GM23338 (cell line): ENCODE data around the gene TIMM17A.

Source experiments
- CTCF ChIP-seq, 2 experiments: fragments of 200-600 bp in 1 of 2; sonication (generic) in 1 of 2; conservative IDR thresholded peaks; 2 replicates each; pipeline versions ENCODE4 v1.5.1 to v1.6.1; 2016 to 2017; ENCODE audit warnings: antibody characterized with exemption in 2 of 2, low read depth in 2 of 2, mild to moderate bottlenecking in 2 of 2, moderate library complexity in 1 of 2
- EZH2 ChIP-seq: fragments of 200-600 bp; sonication (generic); IDR thresholded peaks from one replicate; pipeline ENCODE4 v1.8.0; 2017; ENCODE audit warnings: antibody characterized with exemption, mild to moderate bottlenecking, low read depth; ENCODE audit not compliant: unreplicated experiment
- EZH2phosphoT487 ChIP-seq: fragments of 200-600 bp; sonication (generic); IDR thresholded peaks from one replicate; pipeline ENCODE4 v1.8.1; 2018; ENCODE audit warnings: antibody characterized with exemption; ENCODE audit not compliant: unreplicated experiment
- POLR2AphosphoS5 ChIP-seq: IDR thresholded peaks from 2 replicates; pipeline ENCODE4 v1.6.1; 2016; ENCODE audit warnings: antibody characterized with exemption, low read depth
- REST ChIP-seq: IDR thresholded peaks from one replicate; pipeline ENCODE4 v1.6.1; 2018; ENCODE audit warnings: antibody characterized with exemption; ENCODE audit not compliant: unreplicated experiment

GRCh38 chr1:202007304-202007703 is 52.0 kb downstream of the TIMM17A start:
- no peak for TF ChIP-seq REST
- TF ChIP-seq CTCF (conservative IDR thresholded peaks at IDR 0.05; ENCODE audit: low read depth in 2 of 2) = no peak
- TF ChIP-seq POLR2AphosphoS5 = no peak
- TF ChIP-seq EZH2phosphoT487 = no peak
- no peak for TF ChIP-seq EZH2
